A549 (cell line): ENCODE data around the gene CDK5RAP2. TPM values are rescaled to one million over a fixed set of nuclear protein-coding genes. Genes with fewer than 3 reads are reported as not detected.

Experiments
- ATAC-seq, 2 experiments: fragments of 200-7000 bp in 1 of 2; fragments of >200 bp in 1 of 2; cut with Nextera tagmentation in 1 of 2; cut with Tn5 transposase in 1 of 2; 3 replicates each; pipeline versions ENCODE4 v1.8.0 to v1.9.1; 2018 to 2020; ENCODE audit warnings: mild to moderate bottlenecking in 1 of 2, moderate library complexity in 1 of 2
- CTCF ChIA-PET: fragments of 300-600 bp; sonication (Branson Sonifier 250); formaldehyde crosslinking; extraction: SDS; loops from one replicate; lab custom pipeline; 2021; ENCODE audit warnings: antibody characterized with exemption, inconsistent platforms; lab: Yijun Ruan, JAX
- POLR2A ChIA-PET: fragments of 350-600 bp; formaldehyde crosslinking; extraction: SDS; loops from one replicate; lab custom pipeline; 2021; ENCODE audit warnings: antibody characterized with exemption, inconsistent platforms; lab: Yijun Ruan, JAX
- DNase-seq, 2 experiments: peaks; one replicate each; pipeline versions ENCODE4 v3.0.0 to v3.0.0-alpha.2; 2011 to 2016; ENCODE audit warnings: low read depth in 1 of 2, low spot score in 1 of 2
- FAIRE-seq: peaks from 2 replicates; lab custom pipeline; 2011; peaks lifted over from hg19 to GRCh38; lab: Jason Lieb, UNC
- H3K27ac ChIP-seq, 2 experiments: fragments of >200 bp; sonication (Bioruptor Twin); formaldehyde crosslinking; 3 replicates each; pipeline ENCODE4 v1.5.1; 2016 to 2017
- H3K4me1 ChIP-seq: fragments of >200 bp; sonication (Bioruptor Twin); formaldehyde crosslinking; 3 replicates; pipeline ENCODE4 v1.6.1; 2016
- H3K4me2 ChIP-seq: fragments of >200 bp; sonication (Bioruptor Twin); formaldehyde crosslinking; 3 replicates; pipeline ENCODE4 v1.6.1; 2016
- H3K4me3 ChIP-seq: fragments of >200 bp; sonication (Bioruptor Twin); formaldehyde crosslinking; 3 replicates; pipeline ENCODE4 v1.5.1; 2016
- H3K9me3 ChIP-seq: fragments of >200 bp; sonication (Bioruptor Twin); formaldehyde crosslinking; 3 replicates; pipeline ENCODE4 v1.6.1; 2016
- ATOH8 ChIP-seq: fragments of 250-450 bp; sonication (Bioruptor Pico); IDR thresholded peaks from 2 replicates; pipeline ENCODE4 v1.5.0; 2020; ENCODE audit warnings: low read depth, mild to moderate bottlenecking, moderate library complexity
- EHF ChIP-seq: fragments of 250-450 bp; sonication (Bioruptor Pico); IDR thresholded peaks from 2 replicates; pipeline ENCODE4 v1.5.0; 2020; ENCODE audit warnings: mild to moderate bottlenecking
- FOSB ChIP-seq: fragments of 250-450 bp; sonication (Bioruptor Pico); IDR thresholded peaks from 2 replicates; pipeline ENCODE4 v1.5.0; 2020; ENCODE audit warnings: mild to moderate bottlenecking, moderate library complexity
- FOSL2 ChIP-seq, 2 experiments: fragments of 450-650 bp in 1 of 2; fragments of >200 bp in 1 of 2; sonication (Bioruptor Twin) in 1 of 2; formaldehyde crosslinking; IDR thresholded peaks; 2 replicates each; pipeline versions ENCODE4 v1.5.0 to v1.6.1; 2016 to 2020; ENCODE audit warnings: mild to moderate bottlenecking in 1 of 2, moderate library complexity in 1 of 2
- GATA3 ChIP-seq: IDR thresholded peaks from 2 replicates; pipeline ENCODE4 v1.6.1; 2012; ENCODE audit warnings: borderline replicate concordance
- HES2 ChIP-seq: fragments of >200 bp; sonication (Bioruptor Twin); formaldehyde crosslinking; IDR thresholded peaks from 2 replicates; pipeline ENCODE4 v1.6.1; 2016
- HEYL ChIP-seq: fragments of 250-450 bp; sonication (Bioruptor Pico); IDR thresholded peaks from 2 replicates; pipeline ENCODE4 v1.8.0; 2021; ENCODE audit warnings: mild to moderate bottlenecking, moderate library complexity
- HOXB13 ChIP-seq: fragments of 250-450 bp; sonication (Bioruptor Pico); IDR thresholded peaks from 2 replicates; pipeline ENCODE4 v1.5.0; 2020; ENCODE audit warnings: low read depth, mild to moderate bottlenecking, moderate library complexity
- JUNB ChIP-seq: fragments of >200 bp; sonication (Bioruptor Twin); formaldehyde crosslinking; IDR thresholded peaks from 2 replicates; pipeline ENCODE4 v1.6.1; 2016
- KDM5A ChIP-seq: fragments of 200-600 bp; sonication (generic); IDR thresholded peaks from 2 replicates; pipeline ENCODE4 v1.6.1; 2016; ENCODE audit warnings: antibody characterized with exemption, mild to moderate bottlenecking
- MAX ChIP-seq: IDR thresholded peaks from 2 replicates; pipeline ENCODE4 v1.6.1; 2012
- NFE2L2 ChIP-seq: fragments of 150-350 bp; conservative IDR thresholded peaks from 2 replicates; pipeline ENCODE4 v1.6.1; 2014; ENCODE audit warnings: low read length
- PHF8 ChIP-seq: fragments of 200-600 bp; sonication (generic); IDR thresholded peaks from 2 replicates; pipeline ENCODE4 v1.6.1; 2016; ENCODE audit warnings: low read depth, mild to moderate bottlenecking, antibody characterized with exemption, moderate library complexity, borderline replicate concordance
- POLR2AphosphoS2 ChIP-seq: conservative IDR thresholded peaks from 2 replicates; pipeline ENCODE4 v1.6.1; 2012; ENCODE audit warnings: low read length, improper control_type of control experiment, inconsistent platforms
- RAD21 ChIP-seq, 2 experiments: fragments of >200 bp in 1 of 2; sonication (Bioruptor Twin) in 1 of 2; formaldehyde crosslinking in 1 of 2; IDR thresholded peaks in 1 of 2; conservative IDR thresholded peaks in 1 of 2; 2 replicates in 1 of 2; 3 replicates in 1 of 2; pipeline ENCODE4 v1.6.1; 2012 to 2018; ENCODE audit warnings: inconsistent platforms in 1 of 2
- RARB ChIP-seq: fragments of 250-450 bp; sonication (Bioruptor Pico); IDR thresholded peaks from 2 replicates; pipeline ENCODE4 v1.8.0; 2021; ENCODE audit warnings: mild to moderate bottlenecking, moderate library complexity
- RCOR1 ChIP-seq: fragments of 150-350 bp; IDR thresholded peaks from 2 replicates; pipeline ENCODE4 v1.6.1; 2014; ENCODE audit warnings: antibody characterized with exemption, low read length, low read depth
- RFX5 ChIP-seq: fragments of 450-650 bp; IDR thresholded peaks from 2 replicates; pipeline ENCODE4 v1.7.1; 2014; ENCODE audit warnings: antibody characterized with exemption, mild to moderate bottlenecking, moderate library complexity
- SMC3 ChIP-seq: fragments of >200 bp; sonication (Bioruptor Twin); formaldehyde crosslinking; IDR thresholded peaks from 3 replicates; pipeline ENCODE4 v1.6.1; 2018; ENCODE audit warnings: inconsistent platforms
- SREBF2 ChIP-seq: fragments of 450-650 bp; IDR thresholded peaks from 2 replicates; pipeline ENCODE4 v1.6.1; 2014; ENCODE audit warnings: mild to moderate bottlenecking, moderate library complexity
- USF2 ChIP-seq: fragments of 450-650 bp; IDR thresholded peaks from 2 replicates; pipeline ENCODE4 v1.6.1; 2014; ENCODE audit warnings: antibody characterized with exemption
- ZC3H11A ChIP-seq: fragments of 450-650 bp; IDR thresholded peaks from 2 replicates; pipeline ENCODE4 v1.6.1; 2014; ENCODE audit warnings: antibody characterized with exemption, mild to moderate bottlenecking
- WGBS: methylation state at CpG from one replicate; pipeline ENCODE4 v1.1.6; 2017; ENCODE audit errors: missing lambda C conversion rate; 5-methylcytosine and 5-hydroxymethylcytosine counted together
- polyA plus RNA-seq, 4 experiments: library from polyadenylated mRNA; depleted of rRNA in 3 of 4; stranded (reverse); fragments of >200 nt; fragmentation: RNase III in 1 of 4; extraction: RNeasy Plus Mini Kit Qiagen cat#74134 plus additional on column Dnase treatment in 1 of 4; gene quantifications; 2 replicates in 3 of 4; 3 replicates in 1 of 4; pipeline ENCODE4 v1.2.3, GENCODE V29; 2011 to 2017

Gene CDK5RAP2
- polyA plus RNA-seq, 2 of the 4 experiments (the other 2 are of a cell fraction) = 29.1 to 44.6 TPM

GRCh38 chr9:120443489-120443888, 136.5 kb downstream of the CDK5RAP2 start:
- ATAC-seq = no peak
- Histone ChIP-seq H3K27ac (no peak overlapping the region), H3K4me2 (no peak overlapping the region), H3K4me1 (0 out of 3 replicates have a peak, but pooled peaks cover 5% of the 10 kb centered on the region), H3K9me3 (no peaks in the 10 kb centered on the region), H3K4me3 (no peak overlapping the region)
- ChIA-PET POLR2A (no interaction called here), CTCF (interaction anchor here (1.1 to 2.1 kb wide), 2 partner anchors 13 to 89 kb away, joined by 3 to 8 read pairs; no protein-coding TSS in a partner anchor)
- FAIRE-seq = no peak
- WGBS = 80% methylated on average over 2 of the region's 2 CpGs
- TF ChIP-seq SREBF2 = no peak
- TF ChIP-seq ZC3H11A = no peak
- no peak for TF ChIP-seq EHF (CRISPR knock-in tag)
- TF ChIP-seq HOXB13 = no peak
- TF ChIP-seq POLR2AphosphoS2 = no peak
- TF ChIP-seq USF2 = no peak
- DNase-seq = no peak

- H3K9me3 ChIP-seq = no peaks in the 10 kb centered on the region
- 0 out of 3 replicates have a peak, but pooled peaks cover 5% of the 10 kb centered on the region for H3K4me1 ChIP-seq
- no peak overlapping the region for H3K27ac ChIP-seq
- ChIA-PET POLR2A (no interaction called here), CTCF (interaction anchor here (0.7 to 1.2 kb wide), 2 partner anchors 14 to 55 kb away, joined by 3 read pairs; no protein-coding TSS in a partner anchor)
- WGBS = 95% methylated on average over 6 of the region's 6 CpGs
- DNase-seq (no peak), ATAC-seq (no peak), FAIRE-seq (no peak)
- TF ChIP-seq PHF8 (no peak), RCOR1 (no peak), HES2 (no peak), RARB (CRISPR knock-in tag) (no peak), ATOH8 (CRISPR knock-in tag) (no peak), RFX5 (no peak), NFE2L2 (no peak)
- no peak overlapping the region for H3K4me2 ChIP-seq
- H3K4me3 ChIP-seq = no peak overlapping the region
Observed at GRCh38 chr9:120442308-120442995, 137.5 kb downstream of the CDK5RAP2 start.

- no peak for ATAC-seq
- ChIA-PET CTCF (interaction anchor here (1.2 kb wide), 2 partner anchors 36 to 54 kb away, joined by 3 to 7 read pairs; no protein-coding TSS in a partner anchor), POLR2A (no interaction called here)
- Histone ChIP-seq H3K9me3 (no peaks in the 10 kb centered on the region), H3K27ac (no peak overlapping the region), H3K4me2 (no peak overlapping the region), H3K4me1 (0 out of 3 replicates have a peak, but pooled peaks cover 5% of the 10 kb centered on the region), H3K4me3 (no peak overlapping the region)
- TF ChIP-seq FOSB (CRISPR knock-in tag) (no peak), JUNB (no peak), RAD21 (conservative IDR thresholded peaks at IDR 0.05 in 1 of 2, IDR thresholded peaks at IDR 0.05 in 1 of 2) (no peak), FOSL2 (IDR thresholded peaks at IDR 0.05) (no peak), FOSL2 (CRISPR knock-in tag; IDR thresholded peaks at IDR 0.05) (no peak), SMC3 (no peak), HEYL (CRISPR knock-in tag) (no peak), MAX (no peak), KDM5A (no peak), GATA3 (no peak)
- no peak for DNase-seq
- 94% methylated on average over 9 of the region's 9 CpGs for WGBS
- no peak for FAIRE-seq
Observed at GRCh38 chr9:120441426-120442307, 138.3 kb downstream of the CDK5RAP2 start.
